Type B pancreatic cell (in vitro differentiated cells): ENCODE measurements around the gene DCAF6. TPM values are rescaled to one million over a fixed set of nuclear protein-coding genes. Genes with fewer than 3 reads are reported as not detected.

Experiments used
- DNase-seq: peaks from one replicate; pipeline ENCODE4 v3.0.0; 2021; ENCODE audit warnings: mixed read lengths; ENCODE audit not compliant: unreplicated experiment; ENCODE audit errors: extremely low spot score
- H3K27ac Mint-ChIP-seq: 2 replicates; pipeline ENCODE4 v1.8.0; 2021; ENCODE audit warnings: mild to moderate bottlenecking, mixed read lengths
- H3K27me3 Mint-ChIP-seq: 2 replicates; pipeline ENCODE4 v1.8.0; 2021; ENCODE audit warnings: mixed read lengths
- H3K36me3 Mint-ChIP-seq: 2 replicates; pipeline ENCODE4 v1.8.0; 2021; ENCODE audit warnings: mixed read lengths
- H3K4me1 Mint-ChIP-seq: one replicate; pipeline ENCODE4 v1.8.0; 2021; ENCODE audit warnings: mixed read lengths; ENCODE audit not compliant: unreplicated experiment
- H3K4me3 Mint-ChIP-seq: 2 replicates; pipeline ENCODE4 v1.8.0; 2021; ENCODE audit warnings: mild to moderate bottlenecking, mixed read lengths
- H3K9me3 Mint-ChIP-seq: 2 replicates; pipeline ENCODE4 v1.8.0; 2021; ENCODE audit warnings: mixed read lengths
- CTCF ChIP-seq: fragments of 200-600 bp; sonication (generic); conservative IDR thresholded peaks from 2 replicates; pipeline ENCODE4 v1.5.0; 2021; ENCODE audit warnings: antibody characterized with exemption, mild to moderate bottlenecking
- total RNA-seq: library from RNA; stranded (reverse); gene quantifications from 2 replicates; pipeline ENCODE4 v1.2.1, GENCODE V29; 2021; ENCODE audit warnings: low replicate concordance

DCAF6 gene
- total RNA-seq, 1 donor from 2014 or later, result 27.2 TPM

DNA sequence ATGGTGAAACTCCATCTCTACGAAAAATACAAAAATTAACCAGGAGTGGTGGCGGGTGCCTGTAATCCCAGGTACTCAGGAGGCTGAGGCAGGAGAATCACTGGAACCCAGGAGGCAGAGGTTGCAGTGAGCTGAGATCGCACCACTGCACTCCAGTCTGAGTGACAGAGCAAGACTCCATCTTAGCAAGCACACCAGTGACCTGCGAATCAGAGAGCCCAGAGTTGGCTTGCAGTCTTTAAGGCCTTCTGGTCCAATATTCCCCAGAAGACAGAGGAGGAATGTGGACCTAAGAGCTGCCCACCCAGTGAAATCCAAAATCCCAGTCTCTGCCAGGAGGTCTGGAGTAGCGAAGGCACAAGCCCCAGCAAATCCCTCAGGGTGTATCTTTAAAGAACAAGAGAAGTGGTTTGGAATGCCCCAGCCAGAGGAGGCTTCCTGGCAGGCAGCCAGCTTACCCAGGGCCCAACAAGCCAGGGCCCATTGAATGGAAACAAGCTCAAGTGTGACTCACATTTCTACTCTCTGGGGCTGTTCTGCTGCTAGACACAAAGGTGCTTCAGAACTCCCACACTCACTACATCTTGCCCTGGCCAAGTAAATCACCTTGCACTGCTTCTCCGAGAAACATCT lies 176.3 kb downstream of the DCAF6 start:
- H3K27me3 Mint-ChIP-seq, result no peaks in the 10 kb centered on the region
- H3K27ac Mint-ChIP-seq, result no peak overlapping the region
- no peak overlapping the region for H3K4me3 Mint-ChIP-seq
- H3K9me3 Mint-ChIP-seq, result no peaks in the 10 kb centered on the region
- H3K4me1 Mint-ChIP-seq, result peaks cover 14% of the 10 kb centered on the region
- no peak for TF ChIP-seq CTCF
- peaks cover 29% of the 10 kb centered on the region for H3K36me3 Mint-ChIP-seq
- no peak for DNase-seq

DNA sequence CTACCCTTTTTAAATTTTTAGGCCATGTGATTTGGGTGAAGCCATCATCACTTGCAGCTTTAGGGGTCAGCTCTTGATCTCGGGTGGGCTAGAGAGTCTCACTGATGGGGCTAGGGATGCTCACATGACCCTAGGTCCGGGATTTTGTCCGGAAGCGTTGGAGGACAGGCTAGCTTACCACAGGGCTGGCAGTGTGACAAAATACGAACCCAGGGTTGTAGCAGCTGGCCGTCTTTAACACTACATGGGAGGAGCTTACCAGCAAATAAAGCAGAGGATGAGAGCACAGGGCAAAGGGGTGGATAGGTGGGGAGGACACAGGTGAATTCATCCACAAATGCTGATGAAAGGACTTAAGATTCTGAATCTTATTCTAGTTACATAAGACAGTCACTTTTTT lies 178.4 kb downstream of the DCAF6 start:
- H3K36me3 Mint-ChIP-seq, result peaks cover 29% of the 10 kb centered on the region
- H3K4me3 Mint-ChIP-seq, result no peak overlapping the region

GRCh38 chr1:168116327-168116799 lies 179.9 kb downstream of the DCAF6 start:
- no peak overlapping the region for H3K27ac Mint-ChIP-seq
- H3K36me3 Mint-ChIP-seq, result peaks cover 36% of the 10 kb centered on the region
- no peak for TF ChIP-seq CTCF
- H3K4me1 Mint-ChIP-seq, result peaks cover 11% of the 10 kb centered on the region
- no peak overlapping the region for H3K4me3 Mint-ChIP-seq
- H3K27me3 Mint-ChIP-seq, result no peaks in the 10 kb centered on the region
- no peak for DNase-seq
- H3K9me3 Mint-ChIP-seq, result no peaks in the 10 kb centered on the region

More for the DNA sequence above, 178.4 kb downstream of the DCAF6 start:
- TF ChIP-seq CTCF, result no peak
- no peak for DNase-seq
- no peaks in the 10 kb centered on the region for H3K27me3 Mint-ChIP-seq
- H3K4me1 Mint-ChIP-seq, result peaks cover 14% of the 10 kb centered on the region
- no peaks in the 10 kb centered on the region for H3K9me3 Mint-ChIP-seq
- no peak overlapping the region for H3K27ac Mint-ChIP-seq

GRCh38 chr1:168119750-168120149 lies 183.3 kb downstream of the DCAF6 start:
- peaks cover 42% of the 10 kb centered on the region for H3K36me3 Mint-ChIP-seq
- H3K9me3 Mint-ChIP-seq, result no peaks in the 10 kb centered on the region
- TF ChIP-seq CTCF, result no peak
- DNase-seq, result no peak
- H3K4me1 Mint-ChIP-seq, result peaks cover 6% of the 10 kb centered on the region
- H3K4me3 Mint-ChIP-seq, result no peak overlapping the region
- no peaks in the 10 kb centered on the region for H3K27me3 Mint-ChIP-seq
- H3K27ac Mint-ChIP-seq, result no peak overlapping the region

- no peak for TF ChIP-seq CTCF
Observed at GRCh38 chr1:168121401-168122011, 185.0 kb downstream of the DCAF6 start.

More at GRCh38 chr1:168121401-168122011, 185.0 kb downstream of the DCAF6 start:
- Mint-ChIP-seq H3K9me3 (no peaks in the 10 kb centered on the region), H3K4me1 (peaks cover 9% of the 10 kb centered on the region), H3K4me3 (no peak overlapping the region), H3K36me3 (peaks cover 46% of the 10 kb centered on the region), H3K27ac (no peak overlapping the region), H3K27me3 (no peaks in the 10 kb centered on the region)
- no peak for DNase-seq
